GM20431 (cell line): Measurements from ENCODE around the gene SOX15.

Experiments used
- in situ Hi-C: fragments of 300-500 bp; cut with MseI, MboI; formaldehyde crosslinking; loops from one replicate; pipeline ENCODE4 v1.15.0; 2020; ENCODE audit warnings: low sequenced_read_pairs; ENCODE audit not compliant: unreplicated experiment

The SOX15 gene

GRCh38 chr17:7560172-7561027, 29.5 kb downstream of the SOX15 start:
- in situ Hi-C loops, result loop anchor here (10.0 kb wide), 1 partner anchor 46 kb away; no protein-coding TSS in a partner anchor

GRCh38 chr17:7559320-7560171, 30.3 kb downstream of the SOX15 start:
- in situ Hi-C loops, result loop anchor here (10.0 kb wide), 1 partner anchor 45 kb away; no protein-coding TSS in a partner anchor

- in situ Hi-C loops, result no loop called here
Measured at GRCh38 chr17:7558544-7559319, 31.2 kb downstream of the SOX15 start, which contains the start of gene TNFSF13. TSS of gene TNFSF13 (plus strand) at chr17:7558750. CDS start at chr17:7559040, 290 bp downstream.

- in situ Hi-C loops, result no loop called here
Measured at GRCh38 chr17:7557775-7558543, 31.9 kb downstream of the SOX15 start.

- in situ Hi-C loops, result no loop called here
Measured at GRCh38 chr17:7557147-7557764, 32.6 kb downstream of the SOX15 start.

GRCh38 chr17:7556627-7557026, 33.3 kb downstream of the SOX15 start:
- in situ Hi-C loops, result no loop called here

GRCh38 chr17:7555320-7555948, 34.5 kb downstream of the SOX15 start:
- in situ Hi-C loops, result no loop called here

- in situ Hi-C loops, result no loop called here
Measured at GRCh38 chr17:7553356-7553755, 36.5 kb downstream of the SOX15 start.

GRCh38 chr17:7552621-7553051, 37.3 kb downstream of the SOX15 start:
- in situ Hi-C loops, result no loop called here

- in situ Hi-C loops, result no loop called here
Measured at GRCh38 chr17:7551396-7551795, 38.5 kb downstream of the SOX15 start.

- in situ Hi-C loops, result no loop called here
Measured at GRCh38 chr17:7550344-7550743, 39.5 kb downstream of the SOX15 start.

GRCh38 chr17:7549401-7550055, 40.4 kb downstream of the SOX15 start:
- in situ Hi-C loops, result no loop called here

- in situ Hi-C loops, result no loop called here
Measured at GRCh38 chr17:7548585-7549400, 41.1 kb downstream of the SOX15 start, which contains the start of gene TNFSF12. TSS of gene TNFSF12 (plus strand) at chr17:7549058. CDS start at chr17:7549154, 96 bp downstream.

- in situ Hi-C loops, result no loop called here
Measured at GRCh38 chr17:7544911-7545310, 45.0 kb downstream of the SOX15 start.

- in situ Hi-C loops, result no loop called here
Measured at GRCh38 chr17:7541074-7541621, 48.7 kb downstream of the SOX15 start.

- in situ Hi-C loops, result no loop called here
Measured at GRCh38 chr17:7538891-7539545, 50.9 kb downstream of the SOX15 start.
